NK-92 (cell line): ENCODE results near the gene SLC46A1.
"Not testable (repeated sequence)": the region's sequence is repeated elsewhere in the genome, so short reads cannot be mapped to it uniquely, and the experiment has no call there.

Experiments
- DNase-seq: peaks from one replicate; lab custom pipeline; 2025; ENCODE audit not compliant: unreplicated experiment; lab: John Stamatoyannopoulos, UW

The SLC46A1 gene

GRCh38 chr17:28405632-28406472, at the start of gene SLC46A1:
SLC46A1 (minus strand) TSS chr17:28406212; CDS start chr17:28406114, 98 bp downstream.
- no peak for DNase-seq

- no peak for DNase-seq
Observed at GRCh38 chr17:28449859-28450258, 43.8 kb upstream of the SLC46A1 start.

- no peak for DNase-seq
Observed at GRCh38 chr17:28447396-28447760, 41.4 kb upstream of the SLC46A1 start.

- DNase-seq: no peak
Observed at GRCh38 chr17:28446716-28447395, 40.8 kb upstream of the SLC46A1 start.

GRCh38 chr17:28443901-28444638, 38.1 kb upstream of the SLC46A1 start:
- DNase-seq: no peak

GRCh38 chr17:28434326-28434725, 28.3 kb upstream of the SLC46A1 start:
- DNase-seq: not testable (repeated sequence)

GRCh38 chr17:28433721-28434120, 27.7 kb upstream of the SLC46A1 start:
- DNase-seq: no peak

GRCh38 chr17:28427982-28428381, 22.0 kb upstream of the SLC46A1 start:
- DNase-seq: not testable (repeated sequence)

GRCh38 chr17:28427371-28427770, 21.4 kb upstream of the SLC46A1 start:
- DNase-seq: no peak

- DNase-seq: no peak
Observed at GRCh38 chr17:28426081-28426519, 20.1 kb upstream of the SLC46A1 start.

GRCh38 chr17:28425206-28425605, 19.2 kb upstream of the SLC46A1 start:
- no peak for DNase-seq

GRCh38 chr17:28421787-28422305, 15.8 kb upstream of the SLC46A1 start:
- DNase-seq: no peak

- no peak for DNase-seq
Observed at GRCh38 chr17:28416703-28417311, 10.8 kb upstream of the SLC46A1 start.

- DNase-seq: no peak
Observed at GRCh38 chr17:28415886-28416285, 9.9 kb upstream of the SLC46A1 start.

GRCh38 chr17:28413804-28414203, 7.8 kb upstream of the SLC46A1 start:
- DNase-seq: no peak

GRCh38 chr17:28412099-28412498, 6.1 kb upstream of the SLC46A1 start:
- DNase-seq: no peak

- no peak for DNase-seq
Observed at GRCh38 chr17:28407974-28408306, 1.9 kb upstream of the SLC46A1 start.

GRCh38 chr17:28407130-28407973, 1.3 kb upstream of the SLC46A1 start:
- DNase-seq: no peak

- no peak for DNase-seq
Observed at GRCh38 chr17:28406473-28406814, 432 bp upstream of the SLC46A1 start.

- no peak for DNase-seq
Observed at GRCh38 chr17:28404812-28405570, 1.0 kb downstream of the SLC46A1 start.
